ENCODE results near the gene GPR39.

DNA sequence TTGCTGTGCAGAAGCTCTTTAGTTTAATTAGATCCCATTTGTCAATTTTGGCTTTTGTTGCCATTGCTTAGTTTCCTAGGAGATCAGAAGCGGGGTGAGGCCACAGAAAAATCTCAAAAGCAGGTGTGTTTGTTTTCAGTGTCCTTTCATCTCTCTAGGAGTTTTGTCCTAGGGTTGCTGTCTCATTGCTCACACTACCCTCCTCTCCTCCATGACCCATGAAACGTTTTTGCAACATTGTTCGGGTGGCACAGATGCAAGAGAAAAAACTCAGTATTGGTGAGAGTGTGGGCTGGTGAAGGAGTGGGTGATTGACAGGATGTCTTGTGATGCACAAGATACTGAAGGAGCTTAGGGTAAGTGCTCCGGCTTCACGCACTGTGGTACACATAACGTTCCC lies 149.8 kb downstream of the GPR39 start:
- TF ChIP-seq, protein P1, sequence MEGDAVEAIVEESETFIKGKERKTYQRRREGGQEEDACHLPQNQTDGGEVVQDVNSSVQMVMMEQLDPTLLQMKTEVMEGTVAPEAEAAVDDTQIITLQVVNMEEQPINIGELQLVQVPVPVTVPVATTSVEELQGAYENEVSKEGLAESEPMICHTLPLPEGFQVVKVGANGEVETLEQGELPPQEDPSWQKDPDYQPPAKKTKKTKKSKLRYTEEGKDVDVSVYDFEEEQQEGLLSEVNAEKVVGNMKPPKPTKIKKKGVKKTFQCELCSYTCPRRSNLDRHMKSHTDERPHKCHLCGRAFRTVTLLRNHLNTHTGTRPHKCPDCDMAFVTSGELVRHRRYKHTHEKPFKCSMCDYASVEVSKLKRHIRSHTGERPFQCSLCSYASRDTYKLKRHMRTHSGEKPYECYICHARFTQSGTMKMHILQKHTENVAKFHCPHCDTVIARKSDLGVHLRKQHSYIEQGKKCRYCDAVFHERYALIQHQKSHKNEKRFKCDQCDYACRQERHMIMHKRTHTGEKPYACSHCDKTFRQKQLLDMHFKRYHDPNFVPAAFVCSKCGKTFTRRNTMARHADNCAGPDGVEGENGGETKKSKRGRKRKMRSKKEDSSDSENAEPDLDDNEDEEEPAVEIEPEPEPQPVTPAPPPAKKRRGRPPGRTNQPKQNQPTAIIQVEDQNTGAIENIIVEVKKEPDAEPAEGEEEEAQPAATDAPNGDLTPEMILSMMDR (IDR thresholded peaks at IDR 0.05): no peak
- no peak for TF ChIP-seq ZFX (IDR thresholded peaks at IDR 0.05; ENCODE audit: borderline replicate concordance)

All from 22Rv1 (cell line).